ENCODE results near the gene TYK2.

The TYK2 gene

GRCh38 chr19:10315335-10316214 is 64.8 kb downstream of the TYK2 start, which contains the start of gene FDX2:
Gene FDX2 (minus strand): TSS chr19:10316015. CDS start chr19:10315996, 19 bp downstream.
- DNase-seq (ENCODE audit: low read depth in 3 of 3) = peak; percentile 81 to 89 (median 88)

- DNase-seq (ENCODE audit: low read depth in 3 of 3) = no peak
These were observed 70.9 kb downstream of the TYK2 start, which contains the start of gene ZGLP1 for GRCh38 chr19:10309423-10309822. Gene ZGLP1 (minus strand): TSS chr19:10309815.

- no peak for DNase-seq (ENCODE audit: low read depth in 3 of 3)
These were observed 74.0 kb downstream of the TYK2 start for GRCh38 chr19:10306327-10306726.

- DNase-seq (ENCODE audit: low read depth in 3 of 3) = no peak
These were observed 75.1 kb downstream of the TYK2 start for GRCh38 chr19:10305139-10305806.

Data from stimulated activated CD4-positive, alpha-beta T cell treated with anti-CD3 and anti-CD28 coated beads, TNF-alpha, amount 100 ng/mL, for 48 hours (primary cell).